K562 (cell line): ENCODE data around the gene NAT10. TPM values are rescaled to one million over a fixed set of nuclear protein-coding genes. Genes with fewer than 3 reads are reported as not detected.
A peak's percentile ranks its signal among the peaks of the same experiment; 100 is the strongest.

Experiments
- ADNP ChIP-seq: fragments of 200-800 bp; sonication (Bioruptor generic); IDR thresholded peaks from 2 replicates; pipeline ENCODE4 v1.6.1; 2016; ENCODE audit warnings: missing genetic modification characterization, missing compliant biosample characterization
- ARHGAP35 ChIP-seq: fragments of 450-650 bp; IDR thresholded peaks from 2 replicates; pipeline ENCODE4 v1.6.1; 2018; ENCODE audit not compliant: partially characterized antibody
- ATF7 ChIP-seq: fragments of 450-650 bp; IDR thresholded peaks from 2 replicates; pipeline ENCODE4 v1.7.1; 2014; ENCODE audit warnings: mild to moderate bottlenecking, moderate library complexity
- BRF2 ChIP-seq: IDR thresholded peaks from 3 replicates; pipeline ENCODE4 v1.6.1; 2011; ENCODE audit warnings: borderline replicate concordance, mild to moderate bottlenecking; ENCODE audit not compliant: insufficient read length, insufficient read depth
- CCNT2 ChIP-seq: IDR thresholded peaks from 2 replicates; pipeline ENCODE4 v1.6.1; 2011; ENCODE audit warnings: borderline replicate concordance, low read depth, mild to moderate bottlenecking, moderate library complexity, mixed read lengths, low read length; ENCODE audit not compliant: insufficient read length; ENCODE audit errors: extremely low read depth
- CEBPZ ChIP-seq: fragments of 150-350 bp; IDR thresholded peaks from 2 replicates; pipeline ENCODE4 v1.6.1; 2014; ENCODE audit warnings: low read depth, mild to moderate bottlenecking, low read length, borderline replicate concordance
- ERF ChIP-seq: fragments of 450-650 bp; formaldehyde crosslinking; IDR thresholded peaks from 2 replicates; pipeline ENCODE4 v1.4.0; 2020; ENCODE audit warnings: mild to moderate bottlenecking, mixed read lengths
- KLF10 ChIP-seq: fragments of 250-450 bp; sonication (Bioruptor Pico); IDR thresholded peaks from 2 replicates; pipeline ENCODE4 v1.6.1; 2021; ENCODE audit warnings: matching md5 sums
- MLX ChIP-seq, 2 experiments: fragments of 450-650 bp in 1 of 2; sonication (generic) in 1 of 2; formaldehyde crosslinking; conservative IDR thresholded peaks; 2 replicates each; pipeline versions ENCODE4 v1.4.0 to v1.8.1; 2020 to 2022; ENCODE audit warnings: mild to moderate bottlenecking in 1 of 2, missing genetic modification reagents in 1 of 2
- NFIX ChIP-seq: fragments of 250-450 bp; sonication (Bioruptor Pico); IDR thresholded peaks from 2 replicates; pipeline ENCODE4 v1.4.0; 2020; ENCODE audit warnings: low read depth, mild to moderate bottlenecking, moderate library complexity
- NONO ChIP-seq, 2 experiments: fragments of 200-400 bp in 1 of 2; fragments of 450-650 bp in 1 of 2; formaldehyde crosslinking in 1 of 2; IDR thresholded peaks; 2 replicates each; pipeline ENCODE4 v1.6.1; 2017; ENCODE audit warnings: low read depth in 2 of 2, mild to moderate bottlenecking in 2 of 2, moderate library complexity in 2 of 2, low read length in 1 of 2
- SNAPC5 ChIP-seq: fragments of 250-450 bp; sonication (Bioruptor Pico); IDR thresholded peaks from 2 replicates; pipeline ENCODE4 v1.8.0; 2021; ENCODE audit warnings: moderate library complexity, mild to moderate bottlenecking, inconsistent platforms
- STAT5B ChIP-seq: fragments of 250-450 bp; sonication (Bioruptor Pico); IDR thresholded peaks from 2 replicates; pipeline ENCODE4 v1.8.0; 2021; ENCODE audit warnings: mild to moderate bottlenecking, inconsistent platforms
- TARDBP ChIP-seq: fragments of 450-650 bp; IDR thresholded peaks from 2 replicates; pipeline ENCODE4 v1.6.1; 2016
- TOE1 ChIP-seq, 2 experiments: fragments of 450-650 bp in 1 of 2; sonication (generic) in 1 of 2; formaldehyde crosslinking in 1 of 2; IDR thresholded peaks; 2 replicates each; pipeline versions ENCODE4 v1.7.1 to v1.8.0; 2016 to 2022; ENCODE audit warnings: borderline replicate concordance in 2 of 2, mild to moderate bottlenecking in 2 of 2, antibody characterized with exemption in 1 of 2, inconsistent platforms in 1 of 2, low read depth in 1 of 2, missing genetic modification reagents in 1 of 2, moderate library complexity in 1 of 2
- ZHX1 ChIP-seq: fragments of 150-350 bp; conservative IDR thresholded peaks from 2 replicates; pipeline ENCODE4 v1.6.1; 2014; ENCODE audit warnings: low read length
- ZNF384 ChIP-seq: IDR thresholded peaks from 2 replicates; pipeline ENCODE4 v1.6.1; 2012; ENCODE audit warnings: low read depth, low read length, improper control_type of control experiment
- ZNF444 ChIP-seq: fragments of 250-450 bp; sonication (Bioruptor Pico); IDR thresholded peaks from 2 replicates; pipeline ENCODE4 v1.4.0; 2020; ENCODE audit warnings: mild to moderate bottlenecking, moderate library complexity
- ZNF79 ChIP-seq: fragments of 250-450 bp; sonication (Bioruptor Pico); IDR thresholded peaks from 2 replicates; pipeline ENCODE4 v1.4.0; 2020; ENCODE audit warnings: low read depth, mild to moderate bottlenecking, moderate library complexity
- ZSCAN32 ChIP-seq: fragments of 450-650 bp; formaldehyde crosslinking; IDR thresholded peaks from 2 replicates; pipeline ENCODE4 v1.4.0; 2020; ENCODE audit warnings: mild to moderate bottlenecking, moderate library complexity
- polyA plus RNA-seq, 8 experiments: library from polyadenylated mRNA; depleted of rRNA in 4 of 8; stranded (reverse) in 5 of 8; unstranded in 3 of 8; fragments of >200 nt; fragmentation: Nextera tagmentation in 2 of 8; fragmentation: Illumina TruSeq in 1 of 8; extraction: Ambion mirVana in 2 of 8; extraction: Trizol in 1 of 8; gene quantifications; 2 replicates each; pipeline versions ENCODE4 v1.2.1 to v1.2.3, GENCODE V29; 2011 to 2014; ENCODE audit warnings: inconsistent platforms in 1 of 8, missing spikeins in 1 of 8
- total RNA-seq, 7 experiments: library from RNA; depleted of rRNA in 6 of 7; stranded (reverse); fragments of >200 nt in 6 of 7; fragmentation: Illumina TruSeq in 2 of 7; extraction: Trizol in 2 of 7; gene quantifications; 2 replicates each; pipeline versions ENCODE4 v1.2.1 to v1.2.3, GENCODE V29; 2011 to 2021; ENCODE audit warnings: low replicate concordance in 1 of 7

NAT10 gene
- total and polyA plus RNA-seq, 9 of the 15 experiments (the other 6 are each of a cell fraction or from before 2014, with no cell fraction given): 55.4 to 125 (median 86.3) TPM

- TF ChIP-seq ZNF79: no peak
- no peak for TF ChIP-seq BRF2
- no peak for TF ChIP-seq ZHX1
- no peak for TF ChIP-seq TOE1 (IDR thresholded peaks at IDR 0.05; ENCODE audit: borderline replicate concordance)
- TF ChIP-seq TOE1 (CRISPR knock-in tag; IDR thresholded peaks at IDR 0.05; ENCODE audit: borderline replicate concordance, low read depth): no peak
- TF ChIP-seq CCNT2: no peak
- no peak for TF ChIP-seq KLF10
- no peak for TF ChIP-seq SNAPC5 (CRISPR knock-in tag)
- no peak for TF ChIP-seq ARHGAP35
- TF ChIP-seq MLX (CRISPR knock-in tag; conservative IDR thresholded peaks at IDR 0.05): no peak
- TF ChIP-seq NONO (IDR thresholded peaks at IDR 0.05; ENCODE audit: low read depth in 2 of 2, low read length in 1 of 2): no peak; a peak in 1 of 4 replicates
- no peak for TF ChIP-seq ZSCAN32 (CRISPR knock-in tag)
- TF ChIP-seq ZNF444 (CRISPR knock-in tag): no peak
- no peak for TF ChIP-seq STAT5B (CRISPR knock-in tag)
- no peak for TF ChIP-seq CEBPZ
- TF ChIP-seq ZNF384: 0 out of 2 replicates have a peak, but pooled peaks have one; percentile 12
- TF ChIP-seq NFIX (CRISPR knock-in tag): no peak
- TF ChIP-seq TARDBP: no peak
- no peak for TF ChIP-seq ADNP (tag)
- no peak for TF ChIP-seq ERF (CRISPR knock-in tag)
- 0 out of 2 replicates have a peak, but pooled peaks have one; percentile 9 for TF ChIP-seq ATF7
These were observed 69.1 kb downstream of the NAT10 start (continued) for GRCh38 chr11:34174412-34175041.
